IMR-90 (cell line): ENCODE results near the gene FIBCD1.

ENCODE experiments used
- BHLHE40 ChIP-seq: fragments of 150-350 bp; IDR thresholded peaks from 2 replicates; pipeline ENCODE4 v1.6.1; 2016; ENCODE audit warnings: mild to moderate bottlenecking, low read depth, low read length
- CEBPB ChIP-seq: IDR thresholded peaks from 2 replicates; pipeline ENCODE4 v1.6.1; 2012; ENCODE audit warnings: low read depth, low read length, improper control_type of control experiment
- CTCF ChIP-seq: conservative IDR thresholded peaks from 2 replicates; pipeline ENCODE4 v1.5.1; 2012; ENCODE audit warnings: mild to moderate bottlenecking, low read depth, low read length, improper control_type of control experiment
- MAFK ChIP-seq: IDR thresholded peaks from 2 replicates; pipeline ENCODE4 v1.6.1; 2012; ENCODE audit warnings: low read depth, low read length, improper control_type of control experiment
- MAZ ChIP-seq: IDR thresholded peaks from 2 replicates; pipeline ENCODE4 v1.6.1; 2012; ENCODE audit warnings: low read depth, mild to moderate bottlenecking, low read length, improper control_type of control experiment, moderate library complexity, borderline replicate concordance
- MXI1 ChIP-seq: IDR thresholded peaks from 2 replicates; pipeline ENCODE4 v1.6.1; 2012; ENCODE audit warnings: low read depth, mild to moderate bottlenecking, low read length, moderate library complexity, borderline replicate concordance
- NFE2L2 ChIP-seq: fragments of 150-350 bp; IDR thresholded peaks from 2 replicates; pipeline ENCODE4 v1.6.1; 2016; ENCODE audit warnings: low read depth, mild to moderate bottlenecking, low read length
- POLR2A ChIP-seq: IDR thresholded peaks from 2 replicates; pipeline ENCODE4 v1.6.1; 2012; ENCODE audit warnings: mild to moderate bottlenecking, low read depth, low read length
- RAD21 ChIP-seq: IDR thresholded peaks from 2 replicates; pipeline ENCODE4 v1.6.1; 2012; ENCODE audit warnings: low read length, improper control_type of control experiment
- RFX5 ChIP-seq: IDR thresholded peaks from 2 replicates; pipeline ENCODE4 v1.8.0; 2012; ENCODE audit warnings: low read depth, mild to moderate bottlenecking, low read length, moderate library complexity
- SMC3 ChIP-seq: fragments of 150-350 bp; IDR thresholded peaks from 2 replicates; pipeline ENCODE4 v1.6.1; 2016; ENCODE audit warnings: low read depth, mild to moderate bottlenecking, antibody characterized with exemption, low read length, moderate library complexity

- TF ChIP-seq CTCF, result peak; percentile 32; the same call in 1 of the 2 replicates
- peak; percentile 28; the same call in 1 of the 2 replicates for TF ChIP-seq RAD21
- TF ChIP-seq MAZ, result no peak
- no peak for TF ChIP-seq POLR2A
- TF ChIP-seq RFX5, result no peak
- no peak for TF ChIP-seq CEBPB
- 0 out of 2 replicates have a peak, but pooled peaks have one; percentile 3 for TF ChIP-seq BHLHE40
- no peak for TF ChIP-seq NFE2L2
- TF ChIP-seq MAFK, result 0 out of 2 replicates have a peak, but pooled peaks have one; percentile 11
- TF ChIP-seq MXI1, result no peak
- TF ChIP-seq SMC3, result no peak
These were observed 6.6 kb downstream of the FIBCD1 start for GRCh38 chr9:130932255-130933079.
